IPS-15b (cell line): ENCODE data around the gene RPS6KL1.
"Not testable (repeated sequence)": the region's sequence is repeated elsewhere in the genome, so short reads cannot be mapped to it uniquely, and the experiment has no call there.

ENCODE experiments used
- H3K27me3 ChIP-seq: one replicate; pipeline ENCODE4 v1.6.1; 2013; ENCODE audit warnings: low read length; ENCODE audit not compliant: control insufficient read depth, insufficient read depth
- H3K36me3 ChIP-seq: one replicate; pipeline ENCODE4 v1.6.1; 2013; ENCODE audit warnings: low read length; ENCODE audit not compliant: control insufficient read depth, insufficient read depth
- H3K4me1 ChIP-seq: one replicate; pipeline ENCODE4 v1.6.1; 2013; ENCODE audit warnings: mild to moderate bottlenecking, low read length; ENCODE audit not compliant: control insufficient read depth, insufficient read depth
- H3K4me3 ChIP-seq: one replicate; pipeline ENCODE4 v1.5.1; 2013; ENCODE audit warnings: low read depth, low read length
- H3K9ac ChIP-seq: one replicate; pipeline ENCODE4 v1.6.1; 2013; ENCODE audit warnings: low read depth, mild to moderate bottlenecking, low read length
- H3K9me3 ChIP-seq: one replicate; pipeline ENCODE4 v1.6.1; 2013; ENCODE audit warnings: mild to moderate bottlenecking, low read length; ENCODE audit not compliant: control insufficient read depth, insufficient read depth

RPS6KL1 gene

DNA sequence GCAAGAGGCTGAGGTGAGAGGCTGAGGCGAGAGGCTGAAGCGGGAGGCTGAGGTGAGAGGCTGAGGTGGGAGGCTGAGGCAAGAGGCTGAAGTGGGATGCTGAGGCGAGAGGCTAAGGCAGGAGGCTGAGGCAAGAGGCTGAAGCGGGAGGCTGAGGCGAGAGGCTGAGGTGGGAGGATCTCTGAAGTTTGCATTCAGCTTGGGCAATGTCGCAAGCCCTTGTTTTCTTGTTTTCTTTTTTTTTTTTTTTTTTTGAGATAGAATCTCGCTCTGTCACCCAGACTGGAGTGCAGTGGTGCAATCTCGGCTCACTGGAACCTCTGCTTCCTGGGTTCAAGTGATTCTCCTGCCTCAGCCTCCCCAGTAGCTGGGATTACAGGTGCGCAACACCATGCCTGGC, 8.7 kb upstream of the RPS6KL1 start:
- not testable (repeated sequence) for H3K36me3 ChIP-seq, H3K4me1 ChIP-seq, H3K9ac ChIP-seq, H3K9me3 ChIP-seq, H3K4me3 ChIP-seq, H3K27me3 ChIP-seq

- H3K9me3 ChIP-seq = no peaks in the 10 kb centered on the region
- H3K9ac ChIP-seq = no peak overlapping the region
- H3K4me3 ChIP-seq = no peak overlapping the region
- no peaks in the 10 kb centered on the region for H3K36me3 ChIP-seq
- H3K27me3 ChIP-seq = no peaks in the 10 kb centered on the region
- H3K4me1 ChIP-seq = no peaks in the 10 kb centered on the region
Observed at GRCh38 chr14:74929242-74929641, 6.2 kb upstream of the RPS6KL1 start.

- Histone ChIP-seq H3K27me3 (no peaks in the 10 kb centered on the region), H3K9ac (no peak overlapping the region), H3K4me3 (no peak overlapping the region), H3K36me3 (peaks cover 2% of the 10 kb centered on the region), H3K9me3 (no peaks in the 10 kb centered on the region), H3K4me1 (no peaks in the 10 kb centered on the region)
Observed at GRCh38 chr14:74927225-74927624, 4.2 kb upstream of the RPS6KL1 start.

DNA sequence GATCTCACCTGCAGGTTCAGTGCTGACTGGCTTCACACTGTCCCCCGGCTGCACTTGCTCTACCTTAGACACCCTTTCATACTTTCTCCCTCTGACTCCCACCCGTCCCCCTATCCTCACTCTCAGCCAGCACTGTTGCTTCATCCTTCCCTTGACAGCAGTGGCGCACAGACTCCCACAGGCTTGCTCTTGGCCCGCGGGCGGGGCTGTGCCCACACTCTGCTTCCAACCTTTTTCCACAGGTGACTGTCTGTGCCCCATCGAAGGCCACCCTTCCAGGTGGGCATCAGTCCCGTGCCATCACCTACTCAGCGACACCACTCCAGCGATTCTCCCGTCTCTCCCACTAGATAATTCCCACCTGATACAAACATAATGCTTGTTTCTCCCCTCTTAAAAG, 1.0 kb upstream of the RPS6KL1 start:
- no peak overlapping the region for H3K9ac ChIP-seq
- no peaks in the 10 kb centered on the region for H3K9me3 ChIP-seq
- H3K36me3 ChIP-seq = peaks cover 7% of the 10 kb centered on the region
- H3K4me3 ChIP-seq = no peak overlapping the region
- no peaks in the 10 kb centered on the region for H3K27me3 ChIP-seq
- no peaks in the 10 kb centered on the region for H3K4me1 ChIP-seq

GRCh38 chr14:74921987-74922751, 891 bp downstream of the RPS6KL1 start:
- Histone ChIP-seq H3K9me3 (no peaks in the 10 kb centered on the region), H3K27me3 (no peaks in the 10 kb centered on the region), H3K36me3 (peaks cover 8% of the 10 kb centered on the region), H3K4me3 (peak overlapping the region; percentile 67), H3K9ac (peak overlapping the region; percentile 70), H3K4me1 (no peaks in the 10 kb centered on the region)

DNA sequence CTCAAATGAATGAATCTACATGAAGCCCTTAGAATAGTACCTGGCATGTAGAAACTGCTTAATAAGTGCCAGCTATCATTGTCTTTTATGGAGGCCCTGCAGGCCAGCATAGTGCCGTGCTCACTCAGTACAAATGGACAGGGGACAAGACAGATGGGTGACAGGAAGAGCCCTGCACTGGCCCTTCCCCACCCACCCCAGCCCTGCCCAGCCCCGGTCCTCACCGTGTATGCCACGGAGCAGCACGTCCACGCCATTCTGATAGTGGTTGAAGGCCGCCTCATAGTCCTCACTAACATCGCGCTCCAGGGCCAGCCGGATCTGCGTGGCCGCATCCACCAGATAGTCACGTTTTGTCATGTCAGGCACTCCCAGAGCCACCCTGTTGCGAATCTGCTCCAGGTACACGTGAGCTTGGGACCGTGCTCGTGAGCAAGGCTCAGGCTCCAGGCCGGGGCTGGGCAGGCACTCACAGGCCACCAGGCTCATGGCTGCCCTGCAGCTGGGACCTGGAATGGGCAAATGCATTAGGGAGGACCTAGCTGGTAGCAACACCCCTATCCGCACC, 1.9 kb downstream of the RPS6KL1 start:
- no peak overlapping the region for H3K9ac ChIP-seq
- no peaks in the 10 kb centered on the region for H3K9me3 ChIP-seq
- H3K27me3 ChIP-seq = no peaks in the 10 kb centered on the region
- H3K4me1 ChIP-seq = no peaks in the 10 kb centered on the region
- H3K36me3 ChIP-seq = peaks cover 8% of the 10 kb centered on the region
- H3K4me3 ChIP-seq = no peak overlapping the region

GRCh38 chr14:74920281-74920680, 2.8 kb downstream of the RPS6KL1 start:
- Histone ChIP-seq H3K4me3 (no peak overlapping the region), H3K27me3 (no peaks in the 10 kb centered on the region), H3K9ac (no peak overlapping the region)

DNA sequence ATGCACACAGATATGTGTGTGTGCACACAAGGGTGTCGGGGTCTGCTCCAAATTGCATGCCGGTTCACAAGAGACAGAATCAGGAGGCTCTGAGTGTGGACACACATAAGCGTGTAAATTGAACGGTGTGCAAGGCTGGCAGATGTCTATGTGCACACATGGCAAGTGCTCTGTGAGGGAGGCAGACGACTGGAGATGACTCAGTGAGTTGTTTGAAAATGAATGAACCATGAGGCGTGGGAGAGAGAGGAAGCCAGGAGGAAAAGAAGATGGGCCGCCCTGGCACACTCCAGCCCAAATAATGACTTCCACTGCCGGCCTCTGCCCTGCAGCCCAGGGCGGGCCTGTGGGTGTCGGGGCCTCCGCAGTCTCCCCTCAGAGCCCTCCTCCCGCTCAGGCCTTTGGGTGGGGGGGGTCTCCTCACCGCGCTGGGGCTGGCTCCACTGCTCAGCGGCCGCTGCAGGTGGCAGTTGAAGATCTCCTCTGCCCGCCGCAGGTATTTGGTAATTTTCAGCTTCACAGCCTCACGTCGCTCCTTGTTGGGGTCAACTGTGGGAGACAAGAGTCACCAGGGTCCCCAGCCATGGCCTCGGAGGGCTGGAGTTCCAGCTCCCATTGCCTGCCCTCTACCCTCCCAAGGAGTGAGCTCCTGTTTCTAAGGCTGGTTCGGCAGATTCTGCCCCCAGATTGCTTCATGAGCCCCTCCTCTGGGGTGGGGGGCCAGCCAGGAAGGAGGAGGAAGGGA, 3.5 kb downstream of the RPS6KL1 start:
- Histone ChIP-seq H3K36me3 (peaks cover 8% of the 10 kb centered on the region), H3K9ac (no peak overlapping the region), H3K9me3 (no peaks in the 10 kb centered on the region), H3K4me1 (no peaks in the 10 kb centered on the region), H3K4me3 (no peak overlapping the region), H3K27me3 (no peaks in the 10 kb centered on the region)

More at GRCh38 chr14:74920281-74920680, 2.8 kb downstream of the RPS6KL1 start:
- Histone ChIP-seq H3K4me1 (no peaks in the 10 kb centered on the region), H3K36me3 (peaks cover 8% of the 10 kb centered on the region), H3K9me3 (no peaks in the 10 kb centered on the region)

DNA sequence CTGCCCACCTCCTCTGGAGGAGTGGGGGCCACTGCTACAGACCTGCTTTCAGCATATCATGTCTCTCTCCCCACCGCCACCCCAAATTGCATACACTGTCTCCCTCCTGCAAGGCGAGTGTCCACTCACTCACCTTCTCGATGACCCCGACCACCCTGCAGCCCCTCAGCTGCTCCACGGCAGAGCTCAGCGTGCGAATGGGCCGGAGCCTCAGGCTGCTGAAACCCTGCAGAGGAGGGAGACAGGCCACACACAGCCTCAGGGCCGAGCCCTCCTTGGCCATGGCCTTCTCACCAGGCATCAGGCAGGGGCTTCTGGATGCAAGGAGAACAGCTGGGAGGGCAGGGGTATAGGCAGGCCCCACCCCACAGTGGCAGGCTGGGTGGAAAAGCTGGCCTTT, 4.7 kb downstream of the RPS6KL1 start:
- no peaks in the 10 kb centered on the region for H3K27me3 ChIP-seq
- no peaks in the 10 kb centered on the region for H3K9me3 ChIP-seq
- no peak overlapping the region for H3K9ac ChIP-seq
- peaks cover 8% of the 10 kb centered on the region for H3K36me3 ChIP-seq
- no peaks in the 10 kb centered on the region for H3K4me1 ChIP-seq
- no peak overlapping the region for H3K4me3 ChIP-seq

DNA sequence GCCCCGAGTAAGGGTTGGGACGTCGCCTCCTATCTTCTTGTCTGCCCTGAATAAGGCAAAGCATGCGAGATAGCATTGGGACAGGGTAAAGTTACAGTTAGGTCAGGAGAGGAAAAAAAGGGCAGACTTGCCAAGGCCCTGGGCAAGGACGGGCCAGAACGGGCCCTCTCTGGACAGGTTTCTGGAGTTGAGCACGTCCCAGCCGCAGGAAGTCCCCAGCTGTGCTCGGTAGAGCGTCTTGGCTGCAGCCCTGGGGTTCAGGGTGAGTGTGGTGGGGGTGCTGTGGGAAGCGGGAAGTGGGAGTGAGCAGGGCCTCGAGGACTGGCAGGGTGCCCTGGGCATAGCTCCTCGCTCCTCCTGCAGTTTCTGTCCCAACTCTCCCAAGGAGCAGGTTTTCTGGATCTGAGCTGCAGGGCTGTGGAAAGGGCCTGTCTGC, 5.4 kb downstream of the RPS6KL1 start:
- Histone ChIP-seq H3K9me3 (no peaks in the 10 kb centered on the region), H3K4me1 (no peaks in the 10 kb centered on the region), H3K4me3 (no peak overlapping the region), H3K36me3 (peaks cover 6% of the 10 kb centered on the region), H3K9ac (no peak overlapping the region), H3K27me3 (no peaks in the 10 kb centered on the region)

GRCh38 chr14:74917178-74917543, 5.9 kb downstream of the RPS6KL1 start:
- no peak overlapping the region for H3K9ac ChIP-seq
- peaks cover 6% of the 10 kb centered on the region for H3K36me3 ChIP-seq
- H3K9me3 ChIP-seq = no peaks in the 10 kb centered on the region
- no peaks in the 10 kb centered on the region for H3K27me3 ChIP-seq
- H3K4me1 ChIP-seq = no peaks in the 10 kb centered on the region
- no peak overlapping the region for H3K4me3 ChIP-seq

GRCh38 chr14:74915826-74916225, 7.2 kb downstream of the RPS6KL1 start:
- Histone ChIP-seq H3K9me3 (no peaks in the 10 kb centered on the region), H3K9ac (no peak overlapping the region), H3K27me3 (no peaks in the 10 kb centered on the region), H3K4me3 (no peak overlapping the region), H3K4me1 (no peaks in the 10 kb centered on the region), H3K36me3 (peaks cover 6% of the 10 kb centered on the region)
